Measurements from ENCODE around the gene NFE2L1. TPM values are rescaled to one million over a fixed set of nuclear protein-coding genes. Genes with fewer than 3 reads are reported as not detected.
A peak's percentile ranks its signal among the peaks of the same experiment; 100 is the strongest.
"Not testable (repeated sequence)": the region's sequence is repeated elsewhere in the genome, so short reads cannot be mapped to it uniquely, and the experiment has no call there.

Gene NFE2L1
- total RNA-seq, 4 donors from 2014 or later, result 144 to 255 (median 168) TPM

DNA sequence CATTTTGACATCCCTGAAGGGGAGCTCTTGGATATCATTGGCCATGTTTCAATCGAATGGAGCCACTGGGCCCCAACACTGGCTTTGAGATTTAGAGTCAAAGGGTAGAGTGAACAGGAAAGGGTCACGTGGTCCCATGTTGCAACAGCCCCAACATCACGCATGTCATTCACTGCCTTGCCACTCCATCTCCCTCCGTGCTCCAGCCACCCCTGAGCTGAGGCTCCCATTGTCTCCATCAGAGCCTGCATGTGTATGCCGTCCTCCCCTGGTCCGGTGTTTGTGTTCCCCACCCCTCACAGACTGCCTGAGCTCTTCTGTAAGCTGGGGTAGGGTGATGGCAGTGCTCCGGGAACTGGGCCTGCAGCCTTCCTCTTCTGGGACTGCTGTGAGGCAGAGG lies 12.1 kb downstream of the NFE2L1 start:
- TF ChIP-seq, protein P1, sequence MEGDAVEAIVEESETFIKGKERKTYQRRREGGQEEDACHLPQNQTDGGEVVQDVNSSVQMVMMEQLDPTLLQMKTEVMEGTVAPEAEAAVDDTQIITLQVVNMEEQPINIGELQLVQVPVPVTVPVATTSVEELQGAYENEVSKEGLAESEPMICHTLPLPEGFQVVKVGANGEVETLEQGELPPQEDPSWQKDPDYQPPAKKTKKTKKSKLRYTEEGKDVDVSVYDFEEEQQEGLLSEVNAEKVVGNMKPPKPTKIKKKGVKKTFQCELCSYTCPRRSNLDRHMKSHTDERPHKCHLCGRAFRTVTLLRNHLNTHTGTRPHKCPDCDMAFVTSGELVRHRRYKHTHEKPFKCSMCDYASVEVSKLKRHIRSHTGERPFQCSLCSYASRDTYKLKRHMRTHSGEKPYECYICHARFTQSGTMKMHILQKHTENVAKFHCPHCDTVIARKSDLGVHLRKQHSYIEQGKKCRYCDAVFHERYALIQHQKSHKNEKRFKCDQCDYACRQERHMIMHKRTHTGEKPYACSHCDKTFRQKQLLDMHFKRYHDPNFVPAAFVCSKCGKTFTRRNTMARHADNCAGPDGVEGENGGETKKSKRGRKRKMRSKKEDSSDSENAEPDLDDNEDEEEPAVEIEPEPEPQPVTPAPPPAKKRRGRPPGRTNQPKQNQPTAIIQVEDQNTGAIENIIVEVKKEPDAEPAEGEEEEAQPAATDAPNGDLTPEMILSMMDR (IDR thresholded peaks at IDR 0.05), result no peak
- DNase-seq (ENCODE audit: low spot score) (no peak), ATAC-seq (ENCODE audit: low FRiP score) (peak; percentile 12)

DNA sequence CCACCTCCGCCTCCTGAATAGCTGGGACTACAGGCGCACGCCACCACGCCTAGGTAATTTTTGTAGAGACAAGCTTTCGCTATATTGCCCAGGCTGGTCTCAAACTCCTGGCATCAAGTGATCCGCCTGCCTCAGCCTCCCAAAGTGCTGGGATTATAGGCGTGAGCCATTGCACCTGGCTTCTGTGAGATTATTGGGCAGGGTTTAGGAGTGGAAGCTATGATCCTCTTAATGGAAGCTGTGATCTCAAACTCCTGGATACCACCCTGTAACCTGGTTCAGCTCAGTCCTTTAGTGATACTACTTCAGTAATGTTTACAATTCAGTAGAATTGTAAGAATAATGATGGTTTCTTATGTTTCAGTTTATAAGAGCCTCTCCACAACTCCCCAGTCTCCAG lies 14.1 kb downstream of the NFE2L1 start:
- no peak for ATAC-seq (ENCODE audit: low FRiP score)
- DNase-seq (ENCODE audit: low spot score), result no peak
- TF ChIP-seq, protein P1 (IDR thresholded peaks at IDR 0.05), result no peak

- ATAC-seq (ENCODE audit: low FRiP score) (no peak), DNase-seq (ENCODE audit: low spot score) (no peak)
- TF ChIP-seq, protein P1 (IDR thresholded peaks at IDR 0.05), result no peak
Observed at GRCh38 chr17:48064638-48065037, 16.5 kb downstream of the NFE2L1 start.

DNA sequence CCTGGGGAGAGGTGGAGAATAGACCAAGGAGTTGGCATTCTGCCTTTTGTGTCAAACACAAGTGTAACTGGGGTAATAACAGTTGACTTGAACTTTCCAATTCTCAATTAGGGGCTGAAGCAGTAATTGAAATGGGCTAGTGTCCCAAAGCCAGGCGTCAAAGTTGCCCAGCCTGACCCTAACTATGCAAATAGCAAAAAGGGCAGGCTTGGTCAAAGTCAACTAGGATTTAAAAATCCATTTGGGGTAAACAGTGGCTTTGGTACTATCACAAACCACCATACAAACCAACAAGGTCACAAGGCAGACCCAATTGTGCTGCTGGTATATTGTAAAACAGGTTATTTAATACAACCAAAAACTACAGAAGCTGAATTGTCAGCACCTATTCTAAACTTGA lies 18.0 kb downstream of the NFE2L1 start:
- no peak for ATAC-seq (ENCODE audit: low FRiP score)
- DNase-seq (ENCODE audit: low spot score), result no peak
- TF ChIP-seq, protein P1 (IDR thresholded peaks at IDR 0.05), result no peak

- ATAC-seq (ENCODE audit: low FRiP score) (no peak), DNase-seq (ENCODE audit: low spot score) (no peak)
- TF ChIP-seq, protein P1 (IDR thresholded peaks at IDR 0.05), result no peak
Observed at GRCh38 chr17:48066656-48067055, 18.5 kb downstream of the NFE2L1 start.

DNA sequence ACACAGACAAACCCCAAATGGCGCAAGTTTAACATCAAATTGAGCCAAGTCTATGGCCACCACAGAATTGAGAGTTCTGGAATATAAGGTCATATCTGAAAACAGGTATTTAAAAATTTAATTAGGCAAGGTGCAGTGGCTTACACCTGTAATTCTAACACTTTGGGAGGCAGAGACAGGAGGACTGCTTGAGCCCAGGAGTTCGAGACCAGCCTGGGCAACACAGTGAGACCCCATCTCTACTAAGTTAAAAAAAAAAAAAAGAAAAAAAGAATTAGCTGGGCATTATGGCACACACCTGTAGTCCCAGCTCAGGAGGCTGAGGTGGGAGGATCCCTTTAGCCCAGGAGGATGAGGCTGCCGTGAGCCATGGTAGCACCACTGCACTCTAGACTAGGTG lies 19.1 kb downstream of the NFE2L1 start:
- no peak for ATAC-seq (ENCODE audit: low FRiP score)
- TF ChIP-seq, protein P1 (IDR thresholded peaks at IDR 0.05), result no peak
- DNase-seq (ENCODE audit: low spot score), result no peak

GRCh38 chr17:48067808-48068207 lies 19.6 kb downstream of the NFE2L1 start:
- DNase-seq (ENCODE audit: low spot score), result not testable (repeated sequence)

GRCh38 chr17:48068491-48068961 lies 20.4 kb downstream of the NFE2L1 start:
- ATAC-seq (ENCODE audit: low FRiP score) (no peak), DNase-seq (ENCODE audit: low spot score) (no peak)

More at GRCh38 chr17:48067808-48068207, 19.6 kb downstream of the NFE2L1 start:
- ATAC-seq (ENCODE audit: low FRiP score), result peak; percentile 45

More at GRCh38 chr17:48068491-48068961, 20.4 kb downstream of the NFE2L1 start:
- TF ChIP-seq, protein P1 (IDR thresholded peaks at IDR 0.05), result no peak
